B cell (primary cell): Measurements from ENCODE around the gene PLCB1. TPM values are rescaled to one million over a fixed set of nuclear protein-coding genes. Genes with fewer than 3 reads are reported as not detected.

Experiments used
- ATAC-seq: fragments of 200-7000 bp; cut with Tn5 transposase; one replicate; pipeline ENCODE4 v1.10.0; 2021; ENCODE audit warnings: low read depth, mild to moderate bottlenecking, moderate number of reproducible peaks, moderate library complexity
- CTCF ChIA-PET: fragments of 350-600 bp; sonication (Branson Sonifier 250); formaldehyde crosslinking; loops from one replicate; lab custom pipeline; 2021; ENCODE audit warnings: antibody characterized with exemption, inconsistent platforms; lab: Charles Lee
- POLR2A ChIA-PET: fragments of 350-600 bp; sonication (Branson Sonifier 250); formaldehyde crosslinking; loops from one replicate; lab custom pipeline; 2021; ENCODE audit warnings: antibody characterized with exemption; lab: Charles Lee
- DNase-seq: peaks from one replicate; pipeline ENCODE4 v3.0.0; 2013
- H2AFZ ChIP-seq: 2 replicates; pipeline ENCODE4 v1.6.1; 2012; ENCODE audit warnings: mild to moderate bottlenecking, low read depth, low read length; ENCODE audit not compliant: insufficient read depth, poor library complexity, severe bottlenecking
- H3K27ac ChIP-seq, 2 donors: 1 replicate in 1 of 2; 2 replicates in 1 of 2; pipeline ENCODE4 v1.5.1; 2012 to 2013; ENCODE audit warnings: low read length in 2 of 2, mild to moderate bottlenecking in 2 of 2, moderate library complexity in 1 of 2
- H3K27me3 ChIP-seq, 4 experiments: fragments of 200-600 bp in 1 of 4; sonication (generic) in 1 of 4; replicated peaks in 1 of 4; 1 replicate in 2 of 4; 2 replicates in 2 of 4; pipeline versions ENCODE4 v1.6.1 to v1.7.0; 2013 to 2016; ENCODE audit warnings: low read length in 3 of 4, mild to moderate bottlenecking in 2 of 4, mixed read lengths in 1 of 4, moderate library complexity in 1 of 4; ENCODE audit not compliant: insufficient read depth in 4 of 4, control insufficient read depth in 3 of 4; ENCODE audit errors: control extremely low read depth in 1 of 4
- H3K36me3 ChIP-seq, 2 experiments: replicated peaks in 1 of 2; 1 replicate in 1 of 2; 2 replicates in 1 of 2; pipeline versions ENCODE4 v1.6.1 to v1.7.1; 2013; ENCODE audit warnings: low read length in 1 of 2; ENCODE audit not compliant: insufficient read depth in 2 of 2, control insufficient read depth in 1 of 2; ENCODE audit errors: control extremely low read depth in 1 of 2, extremely low read depth in 1 of 2
- H3K4me1 ChIP-seq, 2 donors: fragments of 200-600 bp in 1 of 2; sonication (generic) in 1 of 2; 1 replicate in 1 of 2; 2 replicates in 1 of 2; pipeline versions ENCODE4 v1.5.1 to v1.6.1; 2013 to 2017; ENCODE audit warnings: low read length in 2 of 2; ENCODE audit not compliant: control insufficient read depth in 2 of 2, insufficient read depth in 2 of 2
- H3K4me2 ChIP-seq: replicated peaks from 2 replicates; pipeline ENCODE3; 2012; ENCODE audit warnings: mild to moderate bottlenecking, low read depth, low read length; ENCODE audit not compliant: poor library complexity, severe bottlenecking
- H3K4me3 ChIP-seq, 5 experiments: fragments of 200-600 bp in 1 of 5; sonication (generic) in 1 of 5; 1 replicate in 3 of 5; 2 replicates in 2 of 5; pipeline versions ENCODE4 v1.5.1 to v1.7.0; 2011 to 2016; ENCODE audit warnings: low read length in 4 of 5, mild to moderate bottlenecking in 4 of 5, low read depth in 2 of 5, control low read depth in 1 of 5, moderate library complexity in 1 of 5; ENCODE audit not compliant: insufficient read depth in 1 of 5; ENCODE audit errors: control extremely low read depth in 1 of 5, extremely low read depth in 1 of 5
- H3K79me2 ChIP-seq: fragments of 200-600 bp; sonication (generic); one replicate; pipeline ENCODE4 v1.6.0; 2016; ENCODE audit warnings: low read length; ENCODE audit not compliant: control insufficient read depth, insufficient read depth
- H3K9ac ChIP-seq: fragments of 200-600 bp; sonication (generic); 2 replicates; pipeline ENCODE4 v1.6.1; 2017; ENCODE audit warnings: mild to moderate bottlenecking, low read length, moderate library complexity
- H3K9me3 ChIP-seq, 3 donors: one replicate each; pipeline versions ENCODE4 v1.6.1 to v1.7.1; 2013; ENCODE audit warnings: low read length in 2 of 3; ENCODE audit not compliant: control insufficient read depth in 2 of 3, insufficient read depth in 1 of 3; ENCODE audit errors: control extremely low read depth in 1 of 3
- H4K20me1 ChIP-seq: 2 replicates; pipeline ENCODE4 v1.6.0; 2012; ENCODE audit warnings: mild to moderate bottlenecking, low read length; ENCODE audit not compliant: insufficient read depth, control insufficient read depth, poor library complexity, severe bottlenecking
- H3K27ac Mint-ChIP-seq: one replicate; pipeline ENCODE4 v1.8.0; 2021; ENCODE audit warnings: mixed read lengths
- H3K27me3 Mint-ChIP-seq: one replicate; pipeline ENCODE4 v1.8.0; 2021; ENCODE audit warnings: mixed read lengths
- H3K4me1 Mint-ChIP-seq: one replicate; pipeline ENCODE4 v1.8.0; 2021; ENCODE audit warnings: mixed read lengths
- H3K4me3 Mint-ChIP-seq: one replicate; pipeline ENCODE4 v1.8.0; 2021; ENCODE audit warnings: mixed read lengths
- H3K9me3 Mint-ChIP-seq: one replicate; pipeline ENCODE4 v1.8.0; 2022; ENCODE audit warnings: mixed read lengths; ENCODE audit not compliant: insufficient read depth
- EZH2 ChIP-seq: IDR thresholded peaks from 2 replicates; pipeline ENCODE4 v1.6.1; 2012; ENCODE audit warnings: borderline replicate concordance, low read depth, mild to moderate bottlenecking, moderate library complexity, low read length; ENCODE audit not compliant: insufficient read depth, poor library complexity, severe bottlenecking
- WGBS: methylation state at CpG from one replicate; pipeline ENCODE4 v1.1.5; 2013; ENCODE audit warnings: missing lambda C conversion rate; ENCODE audit not compliant: insufficient coverage; 5-methylcytosine and 5-hydroxymethylcytosine counted together
- intact Hi-C: fragments of 100-400 bp; cut with micrococcal nuclease; formaldehyde crosslinking; loops from one replicate; pipeline ENCODE4 v1.10.0; 2022
- polyA plus RNA-seq: library from polyadenylated mRNA; depleted of rRNA; stranded (reverse); fragments of >200 nt; gene quantifications from 2 replicates; pipeline ENCODE4 v1.2.3, GENCODE V29; 2012
- total RNA-seq, 2 donors: library from RNA; stranded (reverse); fragments of 120-200 nt in 1 of 2; gene quantifications; 1 replicate in 1 of 2; 2 replicates in 1 of 2; pipeline versions ENCODE4 v1.2.3 to v1.2.4, GENCODE V29; 2013 to 2022
- TF ChIP-seq, protein P1 (sequence below): fragments of 200-600 bp; IDR thresholded peaks from one replicate; pipeline ENCODE4 v1.8.0; 2022; ENCODE audit warnings: antibody characterized with exemption, mild to moderate bottlenecking

The PLCB1 gene
- total and polyA plus RNA-seq, 2 donors (not counting 1 experiment from before 2014, with no cell fraction given), result 0.18 to 0.47 TPM

DNA sequence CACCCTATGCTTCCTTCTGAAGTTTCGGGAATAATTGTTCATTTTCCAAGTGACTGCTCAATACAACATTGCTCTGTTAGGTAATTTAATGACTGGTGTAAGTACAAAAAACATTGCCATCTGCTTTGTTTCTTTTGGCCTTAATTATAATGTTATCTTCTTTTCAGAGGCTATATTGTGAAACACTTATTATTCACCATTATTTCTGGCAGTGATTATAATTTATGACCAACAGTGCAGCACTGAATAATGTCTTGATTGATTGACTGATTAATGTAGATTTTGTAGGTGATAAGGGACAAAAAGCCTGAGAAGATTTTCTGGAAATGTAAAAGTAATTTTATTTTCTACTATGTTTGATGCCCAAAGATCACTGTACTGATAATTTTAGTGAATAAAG lies 377.7 kb downstream of the PLCB1 start:
- H3K4me2 ChIP-seq, result no peak overlapping the region
- WGBS, result no CpG with 5 or more reads among the region's 1 CpG
- no peak overlapping the region for H3K27ac ChIP-seq
- no peaks in the 10 kb centered on the region for H4K20me1 ChIP-seq
- H3K9me3 ChIP-seq, result no peaks in the 10 kb centered on the region
- ChIA-PET CTCF (no interaction called here), POLR2A (no interaction called here)
- intact Hi-C loops, result no loop called here
- TF ChIP-seq, protein P1, sequence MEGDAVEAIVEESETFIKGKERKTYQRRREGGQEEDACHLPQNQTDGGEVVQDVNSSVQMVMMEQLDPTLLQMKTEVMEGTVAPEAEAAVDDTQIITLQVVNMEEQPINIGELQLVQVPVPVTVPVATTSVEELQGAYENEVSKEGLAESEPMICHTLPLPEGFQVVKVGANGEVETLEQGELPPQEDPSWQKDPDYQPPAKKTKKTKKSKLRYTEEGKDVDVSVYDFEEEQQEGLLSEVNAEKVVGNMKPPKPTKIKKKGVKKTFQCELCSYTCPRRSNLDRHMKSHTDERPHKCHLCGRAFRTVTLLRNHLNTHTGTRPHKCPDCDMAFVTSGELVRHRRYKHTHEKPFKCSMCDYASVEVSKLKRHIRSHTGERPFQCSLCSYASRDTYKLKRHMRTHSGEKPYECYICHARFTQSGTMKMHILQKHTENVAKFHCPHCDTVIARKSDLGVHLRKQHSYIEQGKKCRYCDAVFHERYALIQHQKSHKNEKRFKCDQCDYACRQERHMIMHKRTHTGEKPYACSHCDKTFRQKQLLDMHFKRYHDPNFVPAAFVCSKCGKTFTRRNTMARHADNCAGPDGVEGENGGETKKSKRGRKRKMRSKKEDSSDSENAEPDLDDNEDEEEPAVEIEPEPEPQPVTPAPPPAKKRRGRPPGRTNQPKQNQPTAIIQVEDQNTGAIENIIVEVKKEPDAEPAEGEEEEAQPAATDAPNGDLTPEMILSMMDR, result no peak
- TF ChIP-seq EZH2, result no peak
- H2AFZ ChIP-seq, result no peak overlapping the region
- Mint-ChIP-seq H3K27ac (no peak overlapping the region), H3K4me3 (no peak overlapping the region), H3K9me3 (no peaks in the 10 kb centered on the region), H3K27me3 (no peaks in the 10 kb centered on the region), H3K4me1 (no peaks in the 10 kb centered on the region)
- no peaks in the 10 kb centered on the region for H3K36me3 ChIP-seq
- no peak overlapping the region for H3K4me3 ChIP-seq
- no peak for ATAC-seq
- no peak for DNase-seq
- H3K4me1 ChIP-seq, result no peaks in the 10 kb centered on the region
- no peaks in the 10 kb centered on the region for H3K79me2 ChIP-seq
- H3K9ac ChIP-seq, result no peak overlapping the region
- no peaks in the 10 kb centered on the region for H3K27me3 ChIP-seq

DNA sequence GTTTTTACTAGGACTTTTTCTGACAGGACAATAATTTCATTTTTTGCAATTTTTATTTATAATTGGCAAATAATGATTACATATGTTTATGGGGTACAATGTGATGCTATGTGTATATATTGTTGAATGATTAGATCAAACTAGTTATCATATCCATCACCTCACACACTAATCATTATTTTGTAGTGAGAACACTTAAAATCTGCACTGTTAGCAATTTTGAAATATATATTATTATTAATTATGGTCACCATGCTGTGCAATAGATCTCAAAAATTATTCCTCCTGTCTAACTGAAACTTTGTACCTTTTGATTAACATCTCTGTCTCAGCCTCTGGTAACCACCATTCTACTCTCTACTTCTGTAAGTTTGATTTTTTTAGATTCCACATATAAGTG lies 378.7 kb downstream of the PLCB1 start:
- Histone ChIP-seq H4K20me1 (no peaks in the 10 kb centered on the region), H3K4me3 (no peak overlapping the region), H3K4me2 (no peak overlapping the region), H3K79me2 (no peaks in the 10 kb centered on the region), H3K27ac (no peak overlapping the region), H3K9ac (no peak overlapping the region), H2AFZ (no peak overlapping the region), H3K4me1 (no peaks in the 10 kb centered on the region), H3K27me3 (no peaks in the 10 kb centered on the region), H3K36me3 (no peaks in the 10 kb centered on the region), H3K9me3 (no peaks in the 10 kb centered on the region)
- CTCF ChIA-PET, result no interaction called here
- Mint-ChIP-seq H3K27ac (no peak overlapping the region), H3K27me3 (no peaks in the 10 kb centered on the region), H3K9me3 (no peaks in the 10 kb centered on the region), H3K4me3 (no peak overlapping the region), H3K4me1 (no peaks in the 10 kb centered on the region)
- ATAC-seq, result no peak
- TF ChIP-seq EZH2, result no peak
- TF ChIP-seq, protein P1, result no peak
- intact Hi-C loops, result no loop called here
- POLR2A ChIA-PET, result no interaction called here
- no peak for DNase-seq
